ENCODE measurements around the gene ITPRID1.

Gene ITPRID1

GRCh38 chr7:31640381-31640780, 126.5 kb downstream of the ITPRID1 start:
- H3K9me3 Mint-ChIP-seq (ENCODE audit: low read depth), result no peaks in the 10 kb centered on the region
- H3K4me3 Mint-ChIP-seq, result no peak overlapping the region
- no peaks in the 10 kb centered on the region for H3K4me1 Mint-ChIP-seq (ENCODE audit: low read depth)
- H3K27ac Mint-ChIP-seq, result no peak overlapping the region
- no peaks in the 10 kb centered on the region for H3K27me3 Mint-ChIP-seq
- no peaks in the 10 kb centered on the region for H3K36me3 Mint-ChIP-seq

- Mint-ChIP-seq H3K4me3 (no peak overlapping the region), H3K27me3 (no peaks in the 10 kb centered on the region), H3K27ac (no peak overlapping the region), H3K36me3 (no peaks in the 10 kb centered on the region), H3K4me1 (ENCODE audit: low read depth) (no peaks in the 10 kb centered on the region), H3K9me3 (ENCODE audit: low read depth) (no peaks in the 10 kb centered on the region)
These were observed 128.8 kb downstream of the ITPRID1 start for GRCh38 chr7:31642681-31643115.

DNA sequence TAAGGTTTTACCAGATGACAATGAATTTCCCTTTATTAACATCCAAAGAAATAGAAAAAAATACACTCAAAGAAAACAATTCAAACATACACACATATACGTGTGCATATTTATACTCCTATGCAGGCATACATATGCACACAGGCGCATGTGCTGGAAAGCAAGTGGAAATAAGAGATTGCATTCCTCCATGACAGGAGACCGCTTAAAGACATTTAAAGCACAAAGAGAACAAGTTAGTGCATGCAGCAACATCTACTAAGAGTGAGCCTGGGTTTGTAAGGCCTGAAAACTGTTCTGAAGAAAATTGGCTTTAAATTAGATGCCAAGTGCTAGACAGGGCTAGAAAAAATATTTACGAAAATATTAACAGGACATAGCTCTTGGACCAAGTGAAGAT, 133.1 kb downstream of the ITPRID1 start:
- Mint-ChIP-seq H3K4me1 (ENCODE audit: low read depth) (no peaks in the 10 kb centered on the region), H3K4me3 (no peak overlapping the region), H3K9me3 (ENCODE audit: low read depth) (no peaks in the 10 kb centered on the region), H3K36me3 (no peaks in the 10 kb centered on the region), H3K27me3 (no peaks in the 10 kb centered on the region), H3K27ac (no peak overlapping the region)

- no peak overlapping the region for H3K4me3 Mint-ChIP-seq
- H3K27ac Mint-ChIP-seq, result no peak overlapping the region
- no peaks in the 10 kb centered on the region for H3K4me1 Mint-ChIP-seq (ENCODE audit: low read depth)
- no peaks in the 10 kb centered on the region for H3K9me3 Mint-ChIP-seq (ENCODE audit: low read depth)
- no peaks in the 10 kb centered on the region for H3K27me3 Mint-ChIP-seq
- no peaks in the 10 kb centered on the region for H3K36me3 Mint-ChIP-seq
These were observed 133.6 kb downstream of the ITPRID1 start for GRCh38 chr7:31647511-31647910.

GRCh38 chr7:31648288-31648687, 134.4 kb downstream of the ITPRID1 start:
- no peaks in the 10 kb centered on the region for H3K4me1 Mint-ChIP-seq (ENCODE audit: low read depth)
- no peaks in the 10 kb centered on the region for H3K9me3 Mint-ChIP-seq (ENCODE audit: low read depth)
- H3K27me3 Mint-ChIP-seq, result no peaks in the 10 kb centered on the region
- H3K27ac Mint-ChIP-seq, result no peak overlapping the region
- H3K4me3 Mint-ChIP-seq, result no peak overlapping the region
- no peaks in the 10 kb centered on the region for H3K36me3 Mint-ChIP-seq

DNA sequence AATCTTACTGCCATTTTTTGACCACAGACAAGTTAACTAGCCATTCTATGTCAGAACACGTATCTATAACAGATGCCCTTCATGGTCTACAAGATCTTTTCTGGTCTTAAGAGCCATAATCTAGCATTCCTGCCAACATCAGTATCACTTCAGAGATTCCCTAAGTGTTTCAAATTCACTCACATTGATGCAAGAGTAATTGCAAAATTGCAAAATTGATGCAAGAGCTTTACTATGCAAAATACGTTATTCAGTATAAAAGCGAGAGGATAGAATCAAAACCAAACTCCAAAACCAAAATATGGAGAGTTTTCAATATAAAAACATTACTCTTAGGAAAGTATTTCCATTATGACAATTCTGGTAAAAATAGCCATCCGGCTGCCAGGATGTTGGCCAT, 135.0 kb downstream of the ITPRID1 start:
- Mint-ChIP-seq H3K27ac (no peak overlapping the region), H3K4me1 (ENCODE audit: low read depth) (no peaks in the 10 kb centered on the region), H3K27me3 (no peaks in the 10 kb centered on the region), H3K9me3 (ENCODE audit: low read depth) (no peaks in the 10 kb centered on the region), H3K4me3 (no peak overlapping the region), H3K36me3 (no peaks in the 10 kb centered on the region)

DNA sequence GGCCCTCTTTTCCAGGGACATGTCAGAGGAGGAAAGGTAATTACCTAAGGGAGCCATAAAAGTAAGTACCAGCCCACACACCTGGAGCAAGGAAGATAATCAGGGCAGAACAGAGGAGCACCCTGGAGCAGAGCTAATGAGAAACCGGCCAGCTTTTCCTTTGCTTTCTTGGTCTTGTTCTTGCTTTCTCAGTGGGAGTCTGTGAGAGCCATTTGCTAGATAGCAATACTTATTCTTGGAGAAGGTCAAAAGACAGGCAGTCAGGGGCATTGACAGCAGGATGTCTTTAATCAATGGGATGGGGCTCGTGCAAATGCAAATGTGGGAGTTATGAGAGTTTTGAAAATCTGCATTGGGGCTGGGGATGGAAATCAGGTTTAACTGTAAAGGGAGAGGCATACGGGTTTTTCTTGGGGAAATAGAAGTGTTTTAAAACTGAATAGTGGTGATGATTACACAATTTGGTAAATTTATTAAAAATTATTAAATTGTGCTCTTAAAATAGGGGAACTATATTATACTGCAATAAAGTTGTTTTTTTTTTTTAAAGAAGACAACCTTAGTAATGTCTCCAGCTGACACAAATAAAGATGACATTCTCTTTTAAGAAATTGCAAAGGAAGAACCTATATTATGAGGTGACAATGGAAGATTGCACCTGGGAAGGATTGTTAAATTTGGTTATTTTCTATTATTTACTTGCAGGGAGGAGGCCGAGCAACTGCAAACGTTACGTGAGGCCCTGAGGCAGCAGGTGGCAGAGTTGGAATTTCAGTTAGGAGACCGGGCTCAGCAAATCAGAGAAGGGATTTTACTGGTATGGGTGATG, 137.6 kb downstream of the ITPRID1 start:
- no peak overlapping the region for H3K4me3 Mint-ChIP-seq
- H3K36me3 Mint-ChIP-seq, result no peaks in the 10 kb centered on the region
- no peaks in the 10 kb centered on the region for H3K27me3 Mint-ChIP-seq
- no peaks in the 10 kb centered on the region for H3K4me1 Mint-ChIP-seq (ENCODE audit: low read depth)
- H3K9me3 Mint-ChIP-seq (ENCODE audit: low read depth), result peaks cover 8% of the 10 kb centered on the region
- no peak overlapping the region for H3K27ac Mint-ChIP-seq

GRCh38 chr7:31652063-31652326, 138.1 kb downstream of the ITPRID1 start:
- no peaks in the 10 kb centered on the region for H3K27me3 Mint-ChIP-seq
- H3K27ac Mint-ChIP-seq, result no peak overlapping the region
- H3K9me3 Mint-ChIP-seq (ENCODE audit: low read depth), result peaks cover 8% of the 10 kb centered on the region
- H3K4me3 Mint-ChIP-seq, result no peak overlapping the region
- H3K36me3 Mint-ChIP-seq, result no peaks in the 10 kb centered on the region
- no peaks in the 10 kb centered on the region for H3K4me1 Mint-ChIP-seq (ENCODE audit: low read depth)

- H3K36me3 Mint-ChIP-seq, result no peaks in the 10 kb centered on the region
These were observed 149.2 kb downstream of the ITPRID1 start for GRCh38 chr7:31663072-31663471.

GRCh38 chr7:31664890-31665289, 151.0 kb downstream of the ITPRID1 start:
- Mint-ChIP-seq H3K9me3 (ENCODE audit: low read depth) (peaks cover 3% of the 10 kb centered on the region), H3K27ac (no peak overlapping the region), H3K36me3 (no peaks in the 10 kb centered on the region), H3K4me1 (ENCODE audit: low read depth) (no peaks in the 10 kb centered on the region), H3K27me3 (no peaks in the 10 kb centered on the region), H3K4me3 (no peak overlapping the region)

More at GRCh38 chr7:31663072-31663471, 149.2 kb downstream of the ITPRID1 start:
- Mint-ChIP-seq H3K27me3 (no peaks in the 10 kb centered on the region), H3K4me3 (no peak overlapping the region), H3K27ac (no peak overlapping the region), H3K9me3 (ENCODE audit: low read depth) (peaks cover 3% of the 10 kb centered on the region), H3K4me1 (ENCODE audit: low read depth) (no peaks in the 10 kb centered on the region)

DNA sequence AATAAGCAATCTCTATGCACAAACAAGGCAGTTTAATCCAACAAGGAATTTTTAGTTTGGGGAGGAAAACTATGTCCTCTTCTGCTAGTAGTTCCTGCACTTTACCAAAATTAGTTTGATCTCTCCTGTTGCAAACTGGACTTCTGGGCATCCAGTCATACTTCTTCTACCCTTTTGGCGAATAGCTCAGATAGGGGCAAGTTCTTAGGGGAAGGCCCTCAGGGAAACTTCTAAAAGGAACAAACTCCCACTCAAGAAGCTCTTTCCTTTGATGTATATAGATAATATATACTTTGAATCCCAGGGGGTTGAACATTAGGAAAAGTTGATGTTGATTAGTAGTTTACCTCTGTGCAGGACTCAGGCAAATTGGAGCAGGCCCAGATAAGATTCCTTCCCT, 151.7 kb downstream of the ITPRID1 start:
- Mint-ChIP-seq H3K4me3 (no peak overlapping the region), H3K4me1 (ENCODE audit: low read depth) (no peaks in the 10 kb centered on the region), H3K27me3 (no peaks in the 10 kb centered on the region), H3K36me3 (no peaks in the 10 kb centered on the region), H3K9me3 (ENCODE audit: low read depth) (peaks cover 3% of the 10 kb centered on the region), H3K27ac (no peak overlapping the region)

GRCh38 chr7:31669461-31669860, 155.6 kb downstream of the ITPRID1 start:
- Mint-ChIP-seq H3K27ac (no peak overlapping the region), H3K9me3 (ENCODE audit: low read depth) (no peaks in the 10 kb centered on the region), H3K4me1 (ENCODE audit: low read depth) (no peaks in the 10 kb centered on the region), H3K4me3 (no peak overlapping the region), H3K27me3 (peaks cover 3% of the 10 kb centered on the region), H3K36me3 (no peaks in the 10 kb centered on the region)

GRCh38 chr7:31679574-31680305, 165.8 kb downstream of the ITPRID1 start:
- Mint-ChIP-seq H3K27ac (no peak overlapping the region), H3K9me3 (ENCODE audit: low read depth) (no peaks in the 10 kb centered on the region), H3K36me3 (no peaks in the 10 kb centered on the region), H3K27me3 (no peaks in the 10 kb centered on the region), H3K4me3 (no peak overlapping the region), H3K4me1 (ENCODE audit: low read depth) (no peaks in the 10 kb centered on the region)

DNA sequence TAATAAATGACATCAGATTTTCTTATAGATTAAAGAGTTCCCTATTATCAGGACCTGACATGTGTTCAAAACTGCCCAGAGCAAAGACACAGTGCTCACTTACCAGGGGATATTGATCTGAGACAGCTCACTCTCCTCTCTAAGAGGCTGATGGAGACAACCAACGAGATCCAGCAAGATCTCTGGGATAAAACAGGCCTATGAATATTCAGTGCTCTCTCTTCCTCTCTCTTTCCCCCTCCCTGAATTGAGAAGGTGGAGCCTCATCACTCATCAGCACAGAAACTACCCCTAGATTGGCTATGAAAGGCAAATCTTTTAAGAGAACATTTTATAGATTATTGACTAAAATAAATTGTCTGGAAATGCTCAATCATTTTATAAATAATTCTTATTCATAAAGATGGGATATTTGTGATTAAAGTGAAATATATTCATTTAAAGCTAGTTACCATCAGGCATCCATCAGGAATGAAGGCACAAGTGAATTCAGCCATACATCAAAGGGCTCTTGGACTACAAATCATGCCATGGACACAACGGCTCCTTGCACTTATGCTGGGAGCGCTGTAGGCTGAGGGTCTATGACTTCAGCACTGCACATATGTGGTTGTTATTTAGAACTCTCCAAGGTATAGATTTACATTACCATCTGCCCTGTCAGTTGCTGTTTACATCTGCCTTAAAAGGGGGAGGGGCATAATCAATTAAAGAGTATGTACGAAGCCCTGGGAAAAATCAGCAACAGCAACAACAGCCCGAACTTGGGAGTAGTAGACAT, 169.7 kb downstream of the ITPRID1 start:
- H3K4me1 Mint-ChIP-seq (ENCODE audit: low read depth), result no peaks in the 10 kb centered on the region
- H3K27ac Mint-ChIP-seq, result no peak overlapping the region

DNA sequence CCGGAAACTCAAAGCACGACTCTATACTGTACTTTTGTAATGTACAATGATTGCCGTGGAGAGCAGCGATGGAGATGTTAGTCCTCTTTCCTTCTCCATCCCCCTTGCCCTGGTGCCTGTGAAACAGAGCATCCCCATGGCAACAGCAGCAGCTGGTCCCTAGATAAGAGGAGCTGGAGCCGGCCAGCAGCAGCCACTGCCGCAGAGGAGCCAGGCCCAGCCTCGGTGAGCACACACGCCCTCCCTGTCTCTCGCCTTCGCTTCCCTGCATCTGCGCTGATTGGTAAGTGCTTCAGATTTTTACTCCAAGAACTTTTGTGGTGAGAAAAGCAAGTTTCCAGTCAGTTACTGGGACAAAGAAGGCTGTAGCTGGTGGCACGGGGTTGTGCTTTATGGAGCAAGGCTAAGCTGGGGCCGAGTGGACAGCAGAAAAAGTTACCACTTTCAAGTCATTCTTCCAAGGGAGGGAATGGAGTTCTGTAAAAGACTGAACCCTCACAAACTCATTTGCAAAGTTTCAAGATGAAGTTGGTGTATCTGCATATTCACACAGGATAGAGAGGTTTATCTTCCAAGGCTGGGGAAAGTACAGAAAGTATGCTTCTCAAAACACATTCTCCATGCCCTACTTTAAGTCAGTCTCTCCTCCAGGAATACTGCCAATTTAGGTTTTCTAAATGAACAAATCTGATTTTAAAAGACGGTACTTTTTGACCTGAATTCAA, 173.3 kb downstream of the ITPRID1 start, which contains the start of gene PPP1R17:
PPP1R17 (plus strand) TSS at position 192 of the 725 bp plus-strand sequence. CDS start 5,227 bp downstream, outside the sequence.
- H3K36me3 Mint-ChIP-seq, result no peaks in the 10 kb centered on the region
- H3K9me3 Mint-ChIP-seq (ENCODE audit: low read depth), result no peaks in the 10 kb centered on the region
- H3K4me3 Mint-ChIP-seq, result no peak within 1 kb of the TSS
- H3K27ac Mint-ChIP-seq, result no peak within 1 kb of the TSS
- no peaks in the 10 kb centered on the region for H3K4me1 Mint-ChIP-seq (ENCODE audit: low read depth)
- H3K27me3 Mint-ChIP-seq, result no peaks in the 10 kb centered on the region

More for the DNA sequence above, 169.7 kb downstream of the ITPRID1 start:
- Mint-ChIP-seq H3K4me3 (no peak overlapping the region), H3K36me3 (no peaks in the 10 kb centered on the region), H3K27me3 (no peaks in the 10 kb centered on the region), H3K9me3 (ENCODE audit: low read depth) (no peaks in the 10 kb centered on the region)
